Measurements from ENCODE around the gene RNF38. TPM values are rescaled to one million over a fixed set of nuclear protein-coding genes. Genes with fewer than 3 reads are reported as not detected.

Gene RNF38
- total RNA-seq, 1 experiment from 2014 or later = 60.2 TPM

GRCh38 chr9:36314740-36315139 lies 85.3 kb downstream of the RNF38 start:
- no peak overlapping the region for H4K5ac ChIP-seq (ENCODE audit: insufficient read length, low read depth, low read length)
- no peaks in the 10 kb centered on the region; the same call in 1 of the 2 replicates for H3K4me1 ChIP-seq (ENCODE audit: insufficient read depth, low read length)
- no peak overlapping the region for H3T11ph ChIP-seq (ENCODE audit: low read length)
- no peak overlapping the region for H3K27ac ChIP-seq (ENCODE audit: insufficient read length, low read depth, low read length)
- no peak overlapping the region for H2BK20ac ChIP-seq (ENCODE audit: low read depth, low read length, poor library complexity, severe bottlenecking)
- no peak overlapping the region for H4K8ac ChIP-seq (replicated peaks; ENCODE audit: insufficient read length, low read depth, low read length)
- no peak overlapping the region for H2BK12ac ChIP-seq (ENCODE audit: insufficient read length, low read depth, low read length)
- H2AFZ ChIP-seq (ENCODE audit: low read length) = no peak overlapping the region
- H3K27me3 ChIP-seq (ENCODE audit: insufficient read depth, low read length) = no peaks in the 10 kb centered on the region
- Mint-ChIP-seq H3K4me3 (no peak overlapping the region), H3K36me3 (ENCODE audit: insufficient read depth in 1 of 3, low read depth in 3 of 3) (no peaks in the 10 kb centered on the region), H3K27me3 (ENCODE audit: low read depth) (no peaks in the 10 kb centered on the region; the same call in 1 of the 2 replicates), H3K9me3 (no peaks in the 10 kb centered on the region), H3K4me1 (peaks cover 20 to 41% of the 10 kb centered on the region in 2 experiments), H3K27ac (no peak overlapping the region)
- no peak overlapping the region for H2AK5ac ChIP-seq (ENCODE audit: insufficient read length, low read length)
- no peak overlapping the region for H2BK15ac ChIP-seq (ENCODE audit: low read depth, low read length)
- H3K14ac ChIP-seq (ENCODE audit: insufficient read depth, low read length) = no peak overlapping the region
- TF ChIP-seq CTCF (conservative IDR thresholded peaks at IDR 0.05) = no peak
- no peak overlapping the region for H2BK120ac ChIP-seq (ENCODE audit: low read depth, low read length, poor library complexity, severe bottlenecking)
- no peaks in the 10 kb centered on the region for H3K9me3 ChIP-seq (ENCODE audit: control insufficient read depth, low read depth, low read length)
- no peak for DNase-seq
- H4K20me1 ChIP-seq (ENCODE audit: control insufficient read depth, insufficient read depth, insufficient read length) = no peaks in the 10 kb centered on the region
- no peaks in the 10 kb centered on the region for H3K79me1 ChIP-seq (ENCODE audit: insufficient read depth, low read depth, low read length, poor library complexity, severe bottlenecking)
- WGBS (ENCODE audit: extremely low coverage, insufficient read length, low lambda C conversion rate) = no CpG with 5 or more reads among the region's 2 CpGs
- H3K23ac ChIP-seq (ENCODE audit: insufficient read length, low read depth, low read length) = no peak overlapping the region
- H2BK5ac ChIP-seq (ENCODE audit: insufficient read length, low read length) = no peak overlapping the region
- H3K9ac ChIP-seq (ENCODE audit: extremely low read depth, insufficient read length, low read length) = no peak overlapping the region
- no peak overlapping the region for H3K4me2 ChIP-seq (ENCODE audit: insufficient read depth, insufficient read length, low read length)
- no peaks in the 10 kb centered on the region for H3K79me2 ChIP-seq (ENCODE audit: insufficient read depth, low read length)
- H3K4ac ChIP-seq (ENCODE audit: low read depth, low read length) = no peak overlapping the region
- no peak overlapping the region for H3K56ac ChIP-seq (ENCODE audit: insufficient read length, low read depth, low read length)
- H3K23me2 ChIP-seq (ENCODE audit: insufficient read length, low read depth, low read length, poor library complexity, severe bottlenecking) = no peaks in the 10 kb centered on the region
- H4K91ac ChIP-seq (ENCODE audit: insufficient read length, low read depth, low read length) = no peak overlapping the region
- no peak overlapping the region for H3K18ac ChIP-seq (ENCODE audit: insufficient read length, low read depth, low read length)
